GM21423 (cell line): Measurements from ENCODE around the gene RGPD3.

Experiments
- ATAC-seq: cut with Tn5 transposase; IDR thresholded peaks from one replicate; pipeline ENCODE4 v1.9.1; 2021; ENCODE audit warnings: mild to moderate bottlenecking, moderate library complexity; ENCODE audit not compliant: unreplicated experiment

Gene RGPD3

GRCh38 chr2:106343274-106343673 is 124.9 kb downstream of the RGPD3 start:
- ATAC-seq: no peak

GRCh38 chr2:106342831-106343251 is 125.4 kb downstream of the RGPD3 start:
- no peak for ATAC-seq

- ATAC-seq: no peak
Measured at GRCh38 chr2:106341666-106342065, 126.5 kb downstream of the RGPD3 start.
